ENCODE measurements around the gene TBX1. TPM values are rescaled to one million over a fixed set of nuclear protein-coding genes. Genes with fewer than 3 reads are reported as not detected.

Gene TBX1
- total RNA-seq, 4 donors from 2014 or later: 1.0 to 23.2 (median 5.8) TPM

DNA sequence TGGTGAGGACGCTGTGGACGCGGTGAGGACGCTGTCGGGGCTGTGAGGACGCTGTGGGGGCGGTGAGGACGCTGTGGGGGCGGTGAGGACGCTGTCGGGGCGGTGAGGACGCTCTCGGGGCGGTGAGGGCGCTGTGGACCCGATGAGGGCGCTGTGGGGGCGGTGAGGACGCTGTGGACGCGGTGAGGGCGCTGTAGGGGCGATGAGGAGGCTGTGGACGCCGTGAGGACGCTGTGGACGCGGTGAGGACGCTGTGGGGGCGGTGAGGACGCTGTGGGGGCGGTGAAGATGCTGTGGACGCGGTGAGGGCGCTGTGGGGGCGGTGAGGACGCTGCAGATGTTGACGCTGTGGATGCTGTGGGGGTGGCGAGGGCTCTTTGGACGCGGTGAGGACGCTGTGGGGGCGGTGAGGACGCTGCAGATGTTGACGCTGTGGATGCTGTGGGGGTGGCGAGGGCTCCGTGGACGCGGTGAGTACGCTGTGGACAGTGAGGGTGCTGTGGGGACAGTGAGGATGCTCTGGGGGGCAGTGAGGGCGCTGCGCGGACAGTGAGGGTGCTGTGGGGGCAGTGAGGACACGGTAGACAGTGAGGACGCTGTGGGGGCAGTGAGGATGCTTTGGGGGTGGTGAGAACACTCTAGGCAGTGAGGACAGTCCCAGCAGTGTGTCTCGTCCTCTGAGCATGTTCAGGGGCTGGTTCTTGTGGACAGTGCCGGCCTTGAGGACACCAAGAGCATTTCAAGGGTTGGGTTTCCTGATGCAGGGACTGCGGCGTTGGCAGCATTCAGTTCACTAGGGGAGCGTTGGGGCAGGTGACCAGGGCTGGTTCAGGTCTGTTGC, 33.0 kb upstream of the TBX1 start:
- intact Hi-C loops (cut with DNase I; ENCODE audit: low total_unique reads): no loop called here
- Histone ChIP-seq H3K4me1 (no peaks in the 10 kb centered on the region), H3K27ac (no peak overlapping the region), H3K36me3 (no peaks in the 10 kb centered on the region), H3K4me3 (no peak overlapping the region), H3K27me3 (no peaks in the 10 kb centered on the region), H3K9me3 (no peaks in the 10 kb centered on the region)
- TF ChIP-seq POLR2A (IDR thresholded peaks at IDR 0.05): no peak
- TF ChIP-seq, protein P1, sequence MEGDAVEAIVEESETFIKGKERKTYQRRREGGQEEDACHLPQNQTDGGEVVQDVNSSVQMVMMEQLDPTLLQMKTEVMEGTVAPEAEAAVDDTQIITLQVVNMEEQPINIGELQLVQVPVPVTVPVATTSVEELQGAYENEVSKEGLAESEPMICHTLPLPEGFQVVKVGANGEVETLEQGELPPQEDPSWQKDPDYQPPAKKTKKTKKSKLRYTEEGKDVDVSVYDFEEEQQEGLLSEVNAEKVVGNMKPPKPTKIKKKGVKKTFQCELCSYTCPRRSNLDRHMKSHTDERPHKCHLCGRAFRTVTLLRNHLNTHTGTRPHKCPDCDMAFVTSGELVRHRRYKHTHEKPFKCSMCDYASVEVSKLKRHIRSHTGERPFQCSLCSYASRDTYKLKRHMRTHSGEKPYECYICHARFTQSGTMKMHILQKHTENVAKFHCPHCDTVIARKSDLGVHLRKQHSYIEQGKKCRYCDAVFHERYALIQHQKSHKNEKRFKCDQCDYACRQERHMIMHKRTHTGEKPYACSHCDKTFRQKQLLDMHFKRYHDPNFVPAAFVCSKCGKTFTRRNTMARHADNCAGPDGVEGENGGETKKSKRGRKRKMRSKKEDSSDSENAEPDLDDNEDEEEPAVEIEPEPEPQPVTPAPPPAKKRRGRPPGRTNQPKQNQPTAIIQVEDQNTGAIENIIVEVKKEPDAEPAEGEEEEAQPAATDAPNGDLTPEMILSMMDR (IDR thresholded peaks at IDR 0.05): no peak
- DNase-seq: no peak

- H3K27me3 ChIP-seq: no peaks in the 10 kb centered on the region
- intact Hi-C loops (cut with DNase I; ENCODE audit: low total_unique reads): no loop called here
- H3K4me3 ChIP-seq: no peak overlapping the region
- H3K27ac ChIP-seq: no peak overlapping the region
- no peaks in the 10 kb centered on the region for H3K9me3 ChIP-seq
- H3K4me1 ChIP-seq: no peaks in the 10 kb centered on the region
- no peak for TF ChIP-seq POLR2A (IDR thresholded peaks at IDR 0.05)
- TF ChIP-seq, protein P1 (IDR thresholded peaks at IDR 0.05): no peak
- no peaks in the 10 kb centered on the region for H3K36me3 ChIP-seq
- DNase-seq: no peak
Observed at GRCh38 chr22:19728271-19728670, 32.3 kb upstream of the TBX1 start.

GRCh38 chr22:19728836-19729235, 31.7 kb upstream of the TBX1 start:
- DNase-seq: no peak
- no peaks in the 10 kb centered on the region for H3K4me1 ChIP-seq
- H3K27ac ChIP-seq: no peak overlapping the region
- H3K27me3 ChIP-seq: no peaks in the 10 kb centered on the region
- H3K4me3 ChIP-seq: no peak overlapping the region
- intact Hi-C loops (cut with DNase I; ENCODE audit: low total_unique reads): no loop called here
- H3K36me3 ChIP-seq: no peaks in the 10 kb centered on the region
- H3K9me3 ChIP-seq: no peaks in the 10 kb centered on the region
- TF ChIP-seq, protein P1 (IDR thresholded peaks at IDR 0.05): no peak
- no peak for TF ChIP-seq POLR2A (IDR thresholded peaks at IDR 0.05)

GRCh38 chr22:19729507-19729906, 31.1 kb upstream of the TBX1 start:
- Histone ChIP-seq H3K36me3 (no peaks in the 10 kb centered on the region), H3K9me3 (no peaks in the 10 kb centered on the region), H3K4me1 (no peaks in the 10 kb centered on the region), H3K27ac (no peak overlapping the region), H3K27me3 (no peaks in the 10 kb centered on the region), H3K4me3 (no peak overlapping the region)
- no peak for DNase-seq
- intact Hi-C loops (cut with DNase I; ENCODE audit: low total_unique reads): no loop called here
- TF ChIP-seq, protein P1 (IDR thresholded peaks at IDR 0.05): no peak
- TF ChIP-seq POLR2A (IDR thresholded peaks at IDR 0.05): no peak

DNA sequence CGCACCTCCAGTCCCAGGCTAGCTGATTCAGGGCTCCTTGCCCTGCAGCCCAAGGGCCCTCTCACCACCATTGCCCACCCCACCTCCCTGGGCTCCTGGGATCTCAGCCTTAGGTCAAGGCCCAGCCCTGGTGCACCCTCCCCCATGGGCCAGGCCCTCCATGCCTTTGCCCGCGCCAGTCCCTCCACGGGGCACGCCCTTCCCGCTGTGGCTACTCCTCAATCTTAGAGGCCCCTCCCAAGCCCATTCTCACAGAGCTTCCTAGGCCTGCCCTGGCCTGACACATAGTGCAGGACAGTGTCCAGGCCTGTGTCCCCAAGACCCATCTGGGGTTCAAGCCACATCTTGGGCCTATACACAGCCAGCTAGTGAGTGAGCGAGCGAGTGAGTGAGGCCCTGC, 30.4 kb upstream of the TBX1 start:
- no peak for DNase-seq
- H3K4me1 ChIP-seq: no peaks in the 10 kb centered on the region
- intact Hi-C loops (cut with DNase I; ENCODE audit: low total_unique reads): loop anchor here (2.0 kb wide), 1 partner anchor 181 kb away; no protein-coding TSS in a partner anchor
- TF ChIP-seq, protein P1 (IDR thresholded peaks at IDR 0.05): no peak
- no peak for TF ChIP-seq POLR2A (IDR thresholded peaks at IDR 0.05)
- H3K36me3 ChIP-seq: no peaks in the 10 kb centered on the region
- H3K27me3 ChIP-seq: no peaks in the 10 kb centered on the region
- no peak overlapping the region for H3K4me3 ChIP-seq
- no peak overlapping the region for H3K27ac ChIP-seq
- H3K9me3 ChIP-seq: no peaks in the 10 kb centered on the region

All from uterus (tissue), 4 donors.